Panc1 (cell line): Measurements from ENCODE around the gene IL2RA. TPM values are rescaled to one million over a fixed set of nuclear protein-coding genes. Genes with fewer than 3 reads are reported as not detected.
A peak's percentile ranks its signal among the peaks of the same experiment; 100 is the strongest.

Source experiments
- ATAC-seq: fragments of 200-7000 bp; cut with Tn5 transposase; 2 replicates; pipeline ENCODE4 v1.9.1; 2020; ENCODE audit warnings: mild to moderate bottlenecking, moderate library complexity
- BruUV-seq: library from RNA; stranded (reverse); fragments of 400-500 nt; replicated peaks from 2 replicates; lab custom pipeline; 2021; lab: Mats Ljungman, UMichigan
- CTCF ChIA-PET: fragments of 300-600 bp; sonication (Branson Sonifier 250); formaldehyde crosslinking; loops from one replicate; lab custom pipeline; 2022; ENCODE audit warnings: antibody characterized with exemption; lab: Charles Lee
- POLR2A ChIA-PET: fragments of 300-600 bp; sonication (Branson Sonifier 250); formaldehyde crosslinking; loops from one replicate; lab custom pipeline; 2022; ENCODE audit warnings: antibody characterized with exemption; lab: Charles Lee
- DNase-seq: peaks from one replicate; pipeline ENCODE4 v3.0.0-alpha.2; 2010; ENCODE audit warnings: low read depth, low spot score
- H3K27ac ChIP-seq: 2 replicates; pipeline ENCODE4 v1.5.1; 2011; ENCODE audit warnings: mild to moderate bottlenecking, low read length, inconsistent platforms
- H3K27me3 ChIP-seq: fragments of 200-500 bp; sonication (Bioruptor generic); 2 replicates; pipeline ENCODE4 v1.6.0; 2014; ENCODE audit warnings: low read length, inconsistent platforms; ENCODE audit not compliant: control insufficient read depth, insufficient read depth
- H3K36me3 ChIP-seq: fragments of 200-500 bp; sonication (Bioruptor generic); 2 replicates; pipeline ENCODE4 v1.5.1; 2014; ENCODE audit warnings: inconsistent platforms, mild to moderate bottlenecking, low read length, moderate library complexity; ENCODE audit not compliant: control insufficient read depth, insufficient read depth
- H3K4me1 ChIP-seq: 2 replicates; pipeline ENCODE4 v1.5.1; 2011; ENCODE audit warnings: inconsistent platforms, mild to moderate bottlenecking, low read length, moderate library complexity; ENCODE audit not compliant: control insufficient read depth, insufficient read depth
- H3K4me3 ChIP-seq, 2 experiments: 2 replicates each; pipeline ENCODE4 v1.5.1; 2011 to 2012; ENCODE audit warnings: low read depth in 2 of 2, low read length in 2 of 2, mild to moderate bottlenecking in 2 of 2, inconsistent platforms in 1 of 2, moderate library complexity in 1 of 2
- H3K9me3 ChIP-seq: fragments of 200-500 bp; sonication (Bioruptor generic); 2 replicates; pipeline ENCODE4 v1.5.1; 2014; ENCODE audit warnings: low read depth, mild to moderate bottlenecking, inconsistent platforms, low read length, moderate library complexity; ENCODE audit not compliant: control insufficient read depth, insufficient read depth
- POLR2AphosphoS5 ChIP-seq: IDR thresholded peaks from 2 replicates; pipeline ENCODE4 v1.6.1; 2012; ENCODE audit warnings: mild to moderate bottlenecking, low read depth, low read length, moderate library complexity
- SIN3A ChIP-seq: IDR thresholded peaks from 2 replicates; pipeline ENCODE4 v1.6.1; 2012; ENCODE audit warnings: low read depth, mild to moderate bottlenecking, low read length, moderate library complexity, borderline replicate concordance; ENCODE audit not compliant: insufficient read depth
- in situ Hi-C: cut with HindIII; loops from 2 replicates; pipeline ENCODE4 v1.10.0; 2016; ENCODE audit warnings: low sequenced_read_pairs, low pct_unique_long_range_greater_than_20kb
- intact Hi-C: fragments of 100-400 bp; cut with micrococcal nuclease; formaldehyde crosslinking; loops from one replicate; pipeline ENCODE4 v1.10.0; 2022; ENCODE audit not compliant: unreplicated experiment
- total RNA-seq: library from RNA; stranded (reverse); gene quantifications from one replicate; pipeline ENCODE4 v1.2.1, GENCODE V29; 2021; ENCODE audit not compliant: unreplicated experiment
- TF ChIP-seq, protein P1 (sequence below): fragments of 450-650 bp; IDR thresholded peaks from 2 replicates; pipeline ENCODE4 v1.5.1; 2017; ENCODE audit warnings: mild to moderate bottlenecking
- TF ChIP-seq, protein P2 (sequence below), 2 experiments: IDR thresholded peaks; 2 replicates each; pipeline ENCODE4 v1.6.1; 2011 to 2012; ENCODE audit warnings: low read depth in 2 of 2, control low read depth in 1 of 2, low read length in 1 of 2, mild to moderate bottlenecking in 1 of 2, moderate library complexity in 1 of 2; ENCODE audit not compliant: insufficient read depth in 1 of 2

The IL2RA gene
- total RNA-seq, 1 experiment from 2014 or later: 0.33 TPM

- Histone ChIP-seq H3K36me3 (no peaks in the 10 kb centered on the region), H3K4me1 (no peaks in the 10 kb centered on the region), H3K27ac (no peak overlapping the region), H3K27me3 (0 out of 2 replicates have a peak, but pooled peaks cover 2% of the 10 kb centered on the region), H3K9me3 (no peaks in the 10 kb centered on the region), H3K4me3 (no peak overlapping the region)
- BruUV-seq: no TSS peak
- DNase-seq (no peak), ATAC-seq (no peak)
- intact Hi-C loops: no loop called here
- TF ChIP-seq, protein P1, sequence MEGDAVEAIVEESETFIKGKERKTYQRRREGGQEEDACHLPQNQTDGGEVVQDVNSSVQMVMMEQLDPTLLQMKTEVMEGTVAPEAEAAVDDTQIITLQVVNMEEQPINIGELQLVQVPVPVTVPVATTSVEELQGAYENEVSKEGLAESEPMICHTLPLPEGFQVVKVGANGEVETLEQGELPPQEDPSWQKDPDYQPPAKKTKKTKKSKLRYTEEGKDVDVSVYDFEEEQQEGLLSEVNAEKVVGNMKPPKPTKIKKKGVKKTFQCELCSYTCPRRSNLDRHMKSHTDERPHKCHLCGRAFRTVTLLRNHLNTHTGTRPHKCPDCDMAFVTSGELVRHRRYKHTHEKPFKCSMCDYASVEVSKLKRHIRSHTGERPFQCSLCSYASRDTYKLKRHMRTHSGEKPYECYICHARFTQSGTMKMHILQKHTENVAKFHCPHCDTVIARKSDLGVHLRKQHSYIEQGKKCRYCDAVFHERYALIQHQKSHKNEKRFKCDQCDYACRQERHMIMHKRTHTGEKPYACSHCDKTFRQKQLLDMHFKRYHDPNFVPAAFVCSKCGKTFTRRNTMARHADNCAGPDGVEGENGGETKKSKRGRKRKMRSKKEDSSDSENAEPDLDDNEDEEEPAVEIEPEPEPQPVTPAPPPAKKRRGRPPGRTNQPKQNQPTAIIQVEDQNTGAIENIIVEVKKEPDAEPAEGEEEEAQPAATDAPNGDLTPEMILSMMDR: no peak
- no peak for TF ChIP-seq SIN3A
- POLR2A ChIA-PET: no interaction called here
- in situ Hi-C loops: no loop called here
- CTCF ChIA-PET: no interaction called here
Observed at GRCh38 chr10:6079044-6079443, 16.9 kb upstream of the IL2RA start.

- Histone ChIP-seq H3K27ac (no peak overlapping the region), H3K4me1 (no peaks in the 10 kb centered on the region), H3K9me3 (no peaks in the 10 kb centered on the region), H3K27me3 (0 out of 2 replicates have a peak, but pooled peaks cover 2% of the 10 kb centered on the region), H3K36me3 (no peaks in the 10 kb centered on the region), H3K4me3 (no peak overlapping the region)
- no TSS peak for BruUV-seq
- intact Hi-C loops (no loop called here), in situ Hi-C loops (no loop called here)
- no peak for DNase-seq
- ChIA-PET POLR2A (no interaction called here), CTCF (no interaction called here)
- ATAC-seq: no peak
- TF ChIP-seq SIN3A (no peak), POLR2AphosphoS5 (no peak)
- TF ChIP-seq, protein P2, sequence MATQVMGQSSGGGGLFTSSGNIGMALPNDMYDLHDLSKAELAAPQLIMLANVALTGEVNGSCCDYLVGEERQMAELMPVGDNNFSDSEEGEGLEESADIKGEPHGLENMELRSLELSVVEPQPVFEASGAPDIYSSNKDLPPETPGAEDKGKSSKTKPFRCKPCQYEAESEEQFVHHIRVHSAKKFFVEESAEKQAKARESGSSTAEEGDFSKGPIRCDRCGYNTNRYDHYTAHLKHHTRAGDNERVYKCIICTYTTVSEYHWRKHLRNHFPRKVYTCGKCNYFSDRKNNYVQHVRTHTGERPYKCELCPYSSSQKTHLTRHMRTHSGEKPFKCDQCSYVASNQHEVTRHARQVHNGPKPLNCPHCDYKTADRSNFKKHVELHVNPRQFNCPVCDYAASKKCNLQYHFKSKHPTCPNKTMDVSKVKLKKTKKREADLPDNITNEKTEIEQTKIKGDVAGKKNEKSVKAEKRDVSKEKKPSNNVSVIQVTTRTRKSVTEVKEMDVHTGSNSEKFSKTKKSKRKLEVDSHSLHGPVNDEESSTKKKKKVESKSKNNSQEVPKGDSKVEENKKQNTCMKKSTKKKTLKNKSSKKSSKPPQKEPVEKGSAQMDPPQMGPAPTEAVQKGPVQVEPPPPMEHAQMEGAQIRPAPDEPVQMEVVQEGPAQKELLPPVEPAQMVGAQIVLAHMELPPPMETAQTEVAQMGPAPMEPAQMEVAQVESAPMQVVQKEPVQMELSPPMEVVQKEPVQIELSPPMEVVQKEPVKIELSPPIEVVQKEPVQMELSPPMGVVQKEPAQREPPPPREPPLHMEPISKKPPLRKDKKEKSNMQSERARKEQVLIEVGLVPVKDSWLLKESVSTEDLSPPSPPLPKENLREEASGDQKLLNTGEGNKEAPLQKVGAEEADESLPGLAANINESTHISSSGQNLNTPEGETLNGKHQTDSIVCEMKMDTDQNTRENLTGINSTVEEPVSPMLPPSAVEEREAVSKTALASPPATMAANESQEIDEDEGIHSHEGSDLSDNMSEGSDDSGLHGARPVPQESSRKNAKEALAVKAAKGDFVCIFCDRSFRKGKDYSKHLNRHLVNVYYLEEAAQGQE (IDR thresholded peaks at IDR 0.05; ENCODE audit: insufficient read depth in 1 of 2, low read depth in 2 of 2, low read length in 1 of 2): no peak
Observed at GRCh38 chr10:6077071-6077675, 15.0 kb upstream of the IL2RA start.

- no peak overlapping the region for H3K27ac ChIP-seq
- DNase-seq: no peak
- 0 out of 2 replicates have a peak, but pooled peaks cover 2% of the 10 kb centered on the region for H3K27me3 ChIP-seq
- in situ Hi-C loops: no loop called here
- intact Hi-C loops: no loop called here
- ChIA-PET POLR2A (no interaction called here), CTCF (no interaction called here)
- H3K36me3 ChIP-seq: no peaks in the 10 kb centered on the region
- 0 out of 2 replicates have a peak, but pooled peaks have one; percentile 53 for ATAC-seq
- BruUV-seq: no TSS peak
- H3K9me3 ChIP-seq: no peaks in the 10 kb centered on the region
- no peak for TF ChIP-seq POLR2AphosphoS5
- H3K4me3 ChIP-seq: no peak overlapping the region
- no peaks in the 10 kb centered on the region for H3K4me1 ChIP-seq
Observed at GRCh38 chr10:6074489-6075301, 12.5 kb upstream of the IL2RA start.
